ENCODE data around the gene KIF3B. TPM values are rescaled to one million over a fixed set of nuclear protein-coding genes. Genes with fewer than 3 reads are reported as not detected.

The KIF3B gene
- total and polyA plus RNA-seq, 2 of the 13 experiments (the other 11 are each of a cell fraction or from before 2014, with no cell fraction given) = 23.6 to 28.8 TPM

- TF ChIP-seq ZBED4 (CRISPR knock-in tag; IDR thresholded peaks at IDR 0.05; ENCODE audit: borderline replicate concordance) (no peak), TBX3 (IDR thresholded peaks at IDR 0.05; ENCODE audit: borderline replicate concordance) (no peak), ZNF343 (CRISPR knock-in tag; IDR thresholded peaks at IDR 0.05) (no peak), ZBTB37 (CRISPR knock-in tag; IDR thresholded peaks at IDR 0.05) (no peak), CCAR2 (optimal IDR thresholded peaks at IDR 0.05; ENCODE audit: low read depth, low read length) (no peak), THAP8 (CRISPR knock-in tag; IDR thresholded peaks at IDR 0.05; ENCODE audit: borderline replicate concordance) (no peak), ZBTB7A (CRISPR knock-in tag; IDR thresholded peaks at IDR 0.05) (no peak), ATF2 (CRISPR knock-in tag; IDR thresholded peaks at IDR 0.05) (no peak)
These were observed 26.8 kb downstream of the KIF3B start (continued) for GRCh38 chr20:32304131-32304746.
